GM23338 (cell line): ENCODE data around the gene EPPIN.

Experiments
- CTCF ChIP-seq, 2 experiments: fragments of 200-600 bp in 1 of 2; sonication (generic) in 1 of 2; conservative IDR thresholded peaks; 2 replicates each; pipeline versions ENCODE4 v1.5.1 to v1.6.1; 2016 to 2017; ENCODE audit warnings: antibody characterized with exemption in 2 of 2, low read depth in 2 of 2, mild to moderate bottlenecking in 2 of 2, moderate library complexity in 1 of 2
- EZH2 ChIP-seq: fragments of 200-600 bp; sonication (generic); IDR thresholded peaks from one replicate; pipeline ENCODE4 v1.8.0; 2017; ENCODE audit warnings: antibody characterized with exemption, mild to moderate bottlenecking, low read depth; ENCODE audit not compliant: unreplicated experiment
- POLR2AphosphoS5 ChIP-seq: IDR thresholded peaks from 2 replicates; pipeline ENCODE4 v1.6.1; 2016; ENCODE audit warnings: antibody characterized with exemption, low read depth
- REST ChIP-seq: IDR thresholded peaks from one replicate; pipeline ENCODE4 v1.6.1; 2018; ENCODE audit warnings: antibody characterized with exemption; ENCODE audit not compliant: unreplicated experiment

- no peak for TF ChIP-seq CTCF (conservative IDR thresholded peaks at IDR 0.05; ENCODE audit: low read depth in 2 of 2)
- TF ChIP-seq REST = no peak
- TF ChIP-seq EZH2 = no peak
- TF ChIP-seq POLR2AphosphoS5 = no peak
These were observed 7.8 kb downstream of the EPPIN start, which contains the start of gene WFDC6 for GRCh38 chr20:45539382-45539781.
